ENCODE data around the gene IFT20. TPM values are rescaled to one million over a fixed set of nuclear protein-coding genes. Genes with fewer than 3 reads are reported as not detected.
A peak's percentile ranks its signal among the peaks of the same experiment; 100 is the strongest.

Gene IFT20
- total RNA-seq, 2 donors from 2014 or later = 15.6 to 19.6 TPM

- no peaks in the 10 kb centered on the region for H3K9me3 ChIP-seq
- H3K4me1 ChIP-seq = peaks cover 0 to 30% of the 10 kb centered on the region in 2 donors
- H3K27ac ChIP-seq = peak within 1 kb of the TSS; percentile 89 to 94
- peak; percentile 96 for DNase-seq (ENCODE audit: low spot score)
- H3K27me3 ChIP-seq = no peaks in the 10 kb centered on the region
- TF ChIP-seq CTCF (IDR thresholded peaks at IDR 0.05) = peak in 1 of 2 donors; percentile 42
- peak within 1 kb of the TSS; percentile 94 to 99 for H3K4me3 ChIP-seq
- H3K36me3 ChIP-seq = peaks cover 64% of the 10 kb centered on the region
Measured at GRCh38 chr17:28357061-28357900, 22.0 kb upstream of the IFT20 start, which contains the start of gene POLDIP2. Gene POLDIP2 (minus strand): TSS chr17:28357527. CDS start chr17:28357448, 79 bp downstream.

GRCh38 chr17:28350271-28350670 lies 15.0 kb upstream of the IFT20 start:
- no peak for TF ChIP-seq CTCF (IDR thresholded peaks at IDR 0.05)
- no peak for DNase-seq (ENCODE audit: low spot score)
- Histone ChIP-seq H3K36me3 (peaks cover 93% of the 10 kb centered on the region), H3K27ac (no peak overlapping the region), H3K27me3 (no peaks in the 10 kb centered on the region), H3K4me1 (peaks cover 0 to 27% of the 10 kb centered on the region in 2 donors), H3K4me3 (no peak overlapping the region), H3K9me3 (no peaks in the 10 kb centered on the region)

- Histone ChIP-seq H3K9me3 (no peaks in the 10 kb centered on the region), H3K4me3 (no peak overlapping the region), H3K4me1 (peaks cover 0 to 35% of the 10 kb centered on the region in 2 donors), H3K36me3 (peaks cover 90% of the 10 kb centered on the region), H3K27ac (no peak overlapping the region), H3K27me3 (no peaks in the 10 kb centered on the region)
- DNase-seq (ENCODE audit: low spot score) = no peak
- TF ChIP-seq CTCF (IDR thresholded peaks at IDR 0.05) = no peak
Measured at GRCh38 chr17:28348979-28349378, 13.7 kb upstream of the IFT20 start.

GRCh38 chr17:28347261-28347891 lies 12.1 kb upstream of the IFT20 start:
- H3K4me3 ChIP-seq = no peak overlapping the region
- H3K36me3 ChIP-seq = peaks cover 90% of the 10 kb centered on the region
- no peak for DNase-seq (ENCODE audit: low spot score)
- H3K27ac ChIP-seq = peak overlapping the region; percentile 38 to 62
- H3K9me3 ChIP-seq = no peaks in the 10 kb centered on the region
- peaks cover 0 to 35% of the 10 kb centered on the region in 2 donors for H3K4me1 ChIP-seq
- H3K27me3 ChIP-seq = no peaks in the 10 kb centered on the region
- TF ChIP-seq CTCF (IDR thresholded peaks at IDR 0.05) = no peak

GRCh38 chr17:28346746-28347246 lies 11.5 kb upstream of the IFT20 start:
- Histone ChIP-seq H3K9me3 (no peaks in the 10 kb centered on the region), H3K27me3 (no peaks in the 10 kb centered on the region), H3K4me3 (no peak overlapping the region), H3K4me1 (peaks cover 0 to 35% of the 10 kb centered on the region in 2 donors), H3K27ac (peak overlapping the region; percentile 38 to 62), H3K36me3 (peaks cover 90% of the 10 kb centered on the region)
- DNase-seq (ENCODE audit: low spot score) = no peak
- peak in 1 of 2 donors; percentile 56 for TF ChIP-seq CTCF (IDR thresholded peaks at IDR 0.05)

All from right atrium auricular region (tissue), 2 donors.